HEK293T (cell line): ENCODE results near the gene PLEKHF1.
"Not testable (repeated sequence)": the region's sequence is repeated elsewhere in the genome, so short reads cannot be mapped to it uniquely, and the experiment has no call there.

Experiments used
- CTCF ChIA-PET: fragments of 350-600 bp; formaldehyde crosslinking; extraction: SDS; loops from one replicate; lab custom pipeline; 2021; ENCODE audit warnings: antibody characterized with exemption, inconsistent platforms; lab: Yijun Ruan, JAX
- POLR2A ChIA-PET: fragments of 350-600 bp; formaldehyde crosslinking; extraction: SDS; loops from one replicate; lab custom pipeline; 2020; ENCODE audit warnings: antibody characterized with exemption, inconsistent platforms; lab: Yijun Ruan, JAX
- DNase-seq: peaks from one replicate; pipeline ENCODE4 v3.0.0; 2012; ENCODE audit warnings: mixed read lengths; ENCODE audit errors: extremely low spot score
- ARNT ChIP-seq: fragments of 450-650 bp; IDR thresholded peaks from 2 replicates; pipeline ENCODE4 v1.6.1; 2017; ENCODE audit warnings: mild to moderate bottlenecking
- BHLHE40 ChIP-seq: fragments of 450-650 bp; IDR thresholded peaks from 2 replicates; pipeline ENCODE4 v1.6.1; 2016; ENCODE audit warnings: mild to moderate bottlenecking, moderate library complexity, borderline replicate concordance
- CTBP1 ChIP-seq: fragments of 450-650 bp; IDR thresholded peaks from 2 replicates; pipeline ENCODE4 v1.6.1; 2016; ENCODE audit warnings: borderline replicate concordance
- ELF4 ChIP-seq: fragments of 450-650 bp; IDR thresholded peaks from 2 replicates; pipeline ENCODE4 v1.6.1; 2017; ENCODE audit warnings: antibody characterized with exemption
- FOXA1 ChIP-seq: fragments of 450-650 bp; IDR thresholded peaks from 2 replicates; pipeline ENCODE4 v1.6.1; 2016; ENCODE audit warnings: mild to moderate bottlenecking
- FOXK2 ChIP-seq: fragments of 450-650 bp; IDR thresholded peaks from 2 replicates; pipeline ENCODE4 v1.6.1; 2016; ENCODE audit warnings: mild to moderate bottlenecking
- FOXM1 ChIP-seq: fragments of 450-650 bp; IDR thresholded peaks from 2 replicates; pipeline ENCODE4 v1.6.1; 2017; ENCODE audit warnings: mild to moderate bottlenecking, borderline replicate concordance
- HDGF ChIP-seq: fragments of 450-650 bp; IDR thresholded peaks from 2 replicates; pipeline ENCODE4 v1.6.1; 2017; ENCODE audit warnings: antibody characterized with exemption, borderline replicate concordance
- L3MBTL2 ChIP-seq: fragments of 450-650 bp; conservative IDR thresholded peaks from 2 replicates; pipeline ENCODE4 v1.6.1; 2016; ENCODE audit warnings: mild to moderate bottlenecking
- LEF1 ChIP-seq: fragments of 450-650 bp; IDR thresholded peaks from 2 replicates; pipeline ENCODE4 v1.6.1; 2017; ENCODE audit warnings: mild to moderate bottlenecking, borderline replicate concordance
- NFRKB ChIP-seq: fragments of 450-650 bp; IDR thresholded peaks from 2 replicates; pipeline ENCODE4 v1.6.1; 2016; ENCODE audit warnings: mild to moderate bottlenecking, moderate library complexity
- SP1 ChIP-seq: fragments of 450-650 bp; IDR thresholded peaks from 2 replicates; pipeline ENCODE4 v1.6.1; 2017
- SUZ12 ChIP-seq: fragments of 450-650 bp; IDR thresholded peaks from 2 replicates; pipeline ENCODE4 v1.6.1; 2016; ENCODE audit warnings: mild to moderate bottlenecking
- TARDBP ChIP-seq: fragments of 450-650 bp; IDR thresholded peaks from 2 replicates; pipeline ENCODE4 v1.6.1; 2016
- ZNF384 ChIP-seq: fragments of 450-650 bp; IDR thresholded peaks from 2 replicates; pipeline ENCODE4 v1.6.1; 2016
- TF ChIP-seq, protein P1 (sequence below): fragments of 450-650 bp; IDR thresholded peaks from 2 replicates; pipeline ENCODE4 v1.6.1; 2016

The PLEKHF1 gene

DNA sequence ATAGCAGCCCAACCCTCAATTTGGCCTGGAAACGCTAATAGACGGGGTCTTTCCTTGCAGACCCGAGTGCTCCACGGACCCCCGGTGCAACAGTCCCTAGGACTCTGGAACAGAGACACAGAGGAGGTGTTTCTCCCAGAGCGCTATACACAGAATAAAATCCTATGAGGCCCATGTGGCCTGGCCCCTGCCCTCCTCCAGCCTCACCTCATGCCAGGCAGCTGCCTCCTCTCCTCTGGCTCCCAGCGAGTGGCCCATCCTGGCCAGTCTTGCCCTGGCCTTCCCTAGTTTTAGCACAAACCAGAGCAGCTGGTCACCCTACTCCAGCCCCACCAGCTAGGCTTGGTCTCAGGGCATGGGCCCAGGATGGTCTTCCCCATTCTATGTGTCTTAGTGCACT, 38.9 kb upstream of the PLEKHF1 start:
- POLR2A ChIA-PET = interaction anchor here (1.9 to 3.8 kb wide), 2 partner anchors 20 kb away, joined by 6 to 16 read pairs; partner anchors contain the start of gene POP4
- CTCF ChIA-PET = interaction anchor here (1.0 to 1.2 kb wide), 2 partner anchors 15 to 19 kb away, joined by 3 read pairs; no protein-coding TSS in a partner anchor

DNA sequence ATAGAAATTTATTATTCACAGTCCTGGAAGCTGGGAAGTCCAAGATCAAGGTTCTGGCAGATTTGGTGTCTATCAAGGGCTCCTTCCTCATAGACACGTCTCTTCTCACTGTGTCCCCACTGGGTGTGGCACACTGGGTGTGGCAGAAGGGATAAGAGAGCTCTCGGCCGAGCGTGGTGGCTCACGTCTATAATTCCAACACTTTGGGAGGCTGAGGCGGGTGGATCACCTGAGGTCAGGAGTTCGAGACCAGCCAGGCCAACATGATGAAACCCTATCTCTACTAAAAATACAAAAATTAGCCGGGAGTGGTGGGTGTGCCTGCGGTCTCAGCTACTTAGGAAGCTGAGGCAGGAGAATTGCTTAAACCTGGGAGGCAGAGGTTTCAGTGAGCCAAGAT, 38.4 kb upstream of the PLEKHF1 start:
- DNase-seq = not testable (repeated sequence)
- POLR2A ChIA-PET = interaction anchor here (1.9 kb wide), 1 partner anchor 21 kb away, joined by 6 read pairs; the partner anchor contains the start of gene POP4
- CTCF ChIA-PET = interaction anchor here (1.0 to 1.2 kb wide), 2 partner anchors 15 to 19 kb away, joined by 3 read pairs; no protein-coding TSS in a partner anchor

More for the DNA sequence above, 38.9 kb upstream of the PLEKHF1 start:
- TF ChIP-seq FOXM1 (no peak), SP1 (no peak), NFRKB (no peak), CTBP1 (no peak), ARNT (no peak), ZNF384 (no peak), HDGF (no peak), LEF1 (no peak), TARDBP (no peak), FOXK2 (no peak)
- TF ChIP-seq, protein P1, sequence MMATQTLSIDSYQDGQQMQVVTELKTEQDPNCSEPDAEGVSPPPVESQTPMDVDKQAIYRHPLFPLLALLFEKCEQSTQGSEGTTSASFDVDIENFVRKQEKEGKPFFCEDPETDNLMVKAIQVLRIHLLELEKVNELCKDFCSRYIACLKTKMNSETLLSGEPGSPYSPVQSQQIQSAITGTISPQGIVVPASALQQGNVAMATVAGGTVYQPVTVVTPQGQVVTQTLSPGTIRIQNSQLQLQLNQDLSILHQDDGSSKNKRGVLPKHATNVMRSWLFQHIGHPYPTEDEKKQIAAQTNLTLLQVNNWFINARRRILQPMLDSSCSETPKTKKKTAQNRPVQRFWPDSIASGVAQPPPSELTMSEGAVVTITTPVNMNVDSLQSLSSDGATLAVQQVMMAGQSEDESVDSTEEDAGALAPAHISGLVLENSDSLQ = no peak
- DNase-seq = no peak

DNA sequence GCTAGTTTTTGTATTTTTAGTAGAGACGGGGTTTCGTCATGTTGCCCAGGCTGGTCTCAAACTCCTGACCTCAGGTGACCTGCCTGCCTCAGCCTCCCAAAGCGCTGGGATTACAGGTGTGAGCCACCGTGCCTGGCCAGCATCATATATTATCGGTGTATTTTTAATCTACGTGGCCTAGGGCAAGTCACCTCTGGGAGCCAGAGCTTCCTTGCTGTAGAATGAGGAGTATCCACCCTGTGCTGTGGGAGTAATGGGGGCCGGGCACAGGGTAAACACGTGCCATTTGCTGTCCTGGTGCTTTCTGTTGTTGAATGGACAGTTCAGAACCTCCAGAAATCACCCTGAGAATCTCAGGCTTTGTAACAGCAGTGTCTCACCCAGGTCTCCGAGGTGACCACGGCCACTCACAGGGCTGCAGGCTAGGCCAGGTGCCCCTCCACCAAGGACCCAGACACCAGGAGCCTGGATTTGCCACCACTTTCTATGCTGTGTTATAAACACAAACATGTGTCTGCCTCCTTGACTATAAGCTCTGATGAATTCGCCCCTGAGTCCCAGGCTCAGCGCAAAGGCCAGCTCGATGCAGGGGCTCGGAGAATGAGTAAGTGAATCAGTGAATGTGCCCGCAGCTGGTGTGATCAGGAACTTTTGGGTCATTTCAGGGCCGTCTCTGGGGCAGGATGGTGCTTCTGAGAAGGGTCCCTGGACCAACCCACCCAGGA, 36.4 kb upstream of the PLEKHF1 start:
- TF ChIP-seq, protein P1 = no peak
- TF ChIP-seq NFRKB = no peak
- no peak for TF ChIP-seq SP1
- TF ChIP-seq FOXA1 = no peak
- no peak for TF ChIP-seq FOXM1
- TF ChIP-seq LEF1 = no peak
- TF ChIP-seq HDGF = no peak
- no peak for TF ChIP-seq L3MBTL2
- no peak for TF ChIP-seq ARNT
- no peak for TF ChIP-seq TARDBP
- TF ChIP-seq FOXK2 = no peak
- TF ChIP-seq CTBP1 = no peak
- no peak for TF ChIP-seq SUZ12
- no peak for TF ChIP-seq BHLHE40
- no peak for TF ChIP-seq ZNF384
- no peak for TF ChIP-seq ELF4
- CTCF ChIA-PET = no interaction called here
- no peak for DNase-seq
- POLR2A ChIA-PET = interaction anchor here (1.9 kb wide), 1 partner anchor 23 kb away, joined by 6 read pairs; the partner anchor contains the start of gene POP4

DNA sequence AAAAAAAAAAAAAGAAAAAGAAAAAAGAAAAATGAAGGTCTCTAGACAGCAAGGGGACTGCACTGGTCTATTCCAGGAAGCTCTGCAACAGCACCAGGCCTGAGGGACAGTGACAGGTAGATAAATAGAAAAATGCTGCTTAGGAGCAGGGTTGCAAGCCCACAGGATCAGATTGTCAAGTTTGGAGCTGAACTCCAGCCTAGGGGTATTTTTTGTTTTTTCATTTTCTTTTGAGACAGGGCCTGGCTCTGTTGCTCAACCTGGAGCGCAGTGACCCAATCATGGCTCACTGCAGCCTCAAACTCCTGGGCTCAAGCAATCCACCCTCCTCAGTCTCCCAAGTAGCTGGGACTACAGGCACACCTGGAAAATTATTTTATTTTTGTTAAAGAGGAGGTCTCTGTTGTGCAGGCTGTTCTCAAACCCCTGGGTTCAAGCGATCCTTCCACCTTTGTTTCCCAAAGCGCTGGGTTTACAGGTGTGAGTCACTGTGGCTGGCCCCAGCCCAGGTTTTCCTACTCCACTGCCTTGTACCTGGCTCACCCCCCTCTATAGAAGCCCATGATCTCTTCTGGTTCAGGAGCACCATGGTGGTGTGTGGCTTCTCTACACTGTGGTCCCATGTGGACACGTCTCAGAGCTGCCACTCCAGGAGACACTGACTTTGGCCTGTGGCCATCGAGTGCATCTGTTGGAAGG, 35.3 kb upstream of the PLEKHF1 start:
- no peak for TF ChIP-seq L3MBTL2
- CTCF ChIA-PET = no interaction called here

DNA sequence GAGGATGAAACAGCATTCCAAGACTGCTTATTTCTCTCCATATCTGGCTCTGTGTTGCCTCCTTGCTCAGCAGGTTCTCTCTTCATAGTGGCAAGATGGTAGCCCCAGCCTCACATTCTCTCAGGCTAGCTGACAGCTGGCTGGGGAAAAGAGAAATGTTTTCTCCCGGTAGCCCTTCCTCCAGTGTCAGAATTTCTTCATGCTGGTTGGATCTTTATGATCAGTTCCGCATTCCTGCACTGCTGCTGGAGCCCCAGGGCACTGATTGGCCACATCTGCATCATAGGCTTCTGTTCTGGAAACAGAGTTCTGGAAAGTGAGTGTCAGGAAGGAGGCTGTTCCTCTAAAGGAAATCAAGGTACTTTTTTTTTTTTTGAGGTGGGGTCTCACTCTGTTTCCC, 34.6 kb upstream of the PLEKHF1 start:
- ChIA-PET POLR2A (no interaction called here), CTCF (no interaction called here)
- DNase-seq = no peak
- no peak for TF ChIP-seq NFRKB
- TF ChIP-seq TARDBP = no peak
- no peak for TF ChIP-seq HDGF
- TF ChIP-seq, protein P1 = no peak
- no peak for TF ChIP-seq LEF1
- TF ChIP-seq BHLHE40 = no peak

More for the DNA sequence above, 35.3 kb upstream of the PLEKHF1 start:
- POLR2A ChIA-PET = no interaction called here
- no peak for DNase-seq

DNA sequence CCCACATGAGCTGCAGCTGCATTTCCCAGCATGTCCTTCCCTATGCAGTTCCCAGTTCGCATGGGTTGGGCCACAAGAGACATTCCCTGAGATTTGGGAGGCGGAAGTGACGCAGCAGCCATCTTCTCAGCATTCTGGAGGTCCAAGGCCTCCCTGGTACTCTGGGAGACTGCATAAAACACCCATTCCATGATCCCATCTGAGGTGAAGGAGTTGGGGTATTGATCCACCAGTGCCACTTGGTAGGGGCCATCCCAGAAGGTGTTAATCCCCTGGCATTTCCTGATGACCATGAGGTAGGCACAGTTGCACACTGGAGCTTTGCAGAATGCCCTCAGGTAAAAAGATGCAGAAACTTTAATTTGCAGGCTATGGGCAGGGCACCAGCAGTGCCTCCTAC, 33.8 kb upstream of the PLEKHF1 start:
- POLR2A ChIA-PET = no interaction called here
- DNase-seq = no peak
- CTCF ChIA-PET = no interaction called here
- TF ChIP-seq ZNF384 (no peak), BHLHE40 (no peak), L3MBTL2 (no peak), FOXA1 (no peak), TARDBP (no peak), SP1 (no peak), NFRKB (no peak), SUZ12 (no peak), LEF1 (no peak), CTBP1 (no peak), ARNT (no peak), ELF4 (no peak), HDGF (no peak), FOXM1 (no peak), FOXK2 (no peak)
- TF ChIP-seq, protein P1 = no peak
